Measurements from ENCODE around the gene GALNT18.

Gene GALNT18

GRCh38 chr11:11528986-11529385, 92.8 kb downstream of the GALNT18 start (continued):
- TF ChIP-seq BCL6B (tag by site-specific recombination; IDR thresholded peaks at IDR 0.05) = no peak
- TF ChIP-seq ZNF473 (tag by site-specific recombination; IDR thresholded peaks at IDR 0.05) = no peak
- TF ChIP-seq PRDM10 (tag by site-specific recombination; IDR thresholded peaks at IDR 0.05) = no peak
- TF ChIP-seq ZNF423 (tag by site-specific recombination; IDR thresholded peaks at IDR 0.05) = no peak
- no peak for TF ChIP-seq KLF9 (tag by site-specific recombination; IDR thresholded peaks at IDR 0.05; ENCODE audit: low read depth)

GRCh38 chr11:11525283-11525682, 96.5 kb downstream of the GALNT18 start:
- Histone ChIP-seq H3K36me3 (ENCODE audit: control insufficient read depth in 2 of 2, insufficient read depth in 1 of 2, low read length in 2 of 2) (no peaks in the 10 kb centered on the region), H3K9me3 (ENCODE audit: control insufficient read depth, insufficient read depth, low read depth, low read length) (no peaks in the 10 kb centered on the region), H3K4me1 (ENCODE audit: control insufficient read depth, insufficient read depth, low read length) (no peaks in the 10 kb centered on the region), H3K4me3 (ENCODE audit: low read depth, low read length) (no peak overlapping the region), H3K27ac (ENCODE audit: extremely low read depth, low read depth, low read length) (no peak overlapping the region)
- ChIA-PET CTCF (no interaction called here), POLR2A (no interaction called here)
- no peak for TF ChIP-seq ZNF473 (tag by site-specific recombination; IDR thresholded peaks at IDR 0.05)
- no peak for TF ChIP-seq ZNF26 (tag by site-specific recombination; IDR thresholded peaks at IDR 0.05)
- no peak for TF ChIP-seq ZNF184 (tag by site-specific recombination; IDR thresholded peaks at IDR 0.05)
- no peak for TF ChIP-seq ZNF514 (tag by site-specific recombination; IDR thresholded peaks at IDR 0.05)
- TF ChIP-seq ZNF202 (tag by site-specific recombination; IDR thresholded peaks at IDR 0.05; ENCODE audit: borderline replicate concordance) = no peak
- TF ChIP-seq ZNF555 (tag by site-specific recombination; conservative IDR thresholded peaks at IDR 0.05) = no peak
- TF ChIP-seq RBAK (tag by site-specific recombination; IDR thresholded peaks at IDR 0.05) = no peak
- no peak for TF ChIP-seq GLIS1 (tag by site-specific recombination; IDR thresholded peaks at IDR 0.05)
- TF ChIP-seq ZNF621 (tag by site-specific recombination; IDR thresholded peaks at IDR 0.05) = no peak
- TF ChIP-seq ZNF530 (tag by site-specific recombination; IDR thresholded peaks at IDR 0.05; ENCODE audit: low read depth) = no peak
- no peak for TF ChIP-seq ZBTB6 (tag by site-specific recombination; IDR thresholded peaks at IDR 0.05)
- no peak for TF ChIP-seq ZBTB11 (tag by site-specific recombination; conservative IDR thresholded peaks at IDR 0.05; ENCODE audit: low read depth)
- no peak for TF ChIP-seq ZNF138 (tag by site-specific recombination; IDR thresholded peaks at IDR 0.05; ENCODE audit: borderline replicate concordance)
- no peak for TF ChIP-seq PRDM6 (tag by site-specific recombination; IDR thresholded peaks at IDR 0.05)
- TF ChIP-seq SETDB1 (IDR thresholded peaks at IDR 0.05; ENCODE audit: insufficient read length, low read length) = no peak
- no peak for TF ChIP-seq KLF7 (tag by site-specific recombination; IDR thresholded peaks at IDR 0.05; ENCODE audit: borderline replicate concordance)
